Measurements from ENCODE around the gene MVB12B.

The MVB12B gene

DNA sequence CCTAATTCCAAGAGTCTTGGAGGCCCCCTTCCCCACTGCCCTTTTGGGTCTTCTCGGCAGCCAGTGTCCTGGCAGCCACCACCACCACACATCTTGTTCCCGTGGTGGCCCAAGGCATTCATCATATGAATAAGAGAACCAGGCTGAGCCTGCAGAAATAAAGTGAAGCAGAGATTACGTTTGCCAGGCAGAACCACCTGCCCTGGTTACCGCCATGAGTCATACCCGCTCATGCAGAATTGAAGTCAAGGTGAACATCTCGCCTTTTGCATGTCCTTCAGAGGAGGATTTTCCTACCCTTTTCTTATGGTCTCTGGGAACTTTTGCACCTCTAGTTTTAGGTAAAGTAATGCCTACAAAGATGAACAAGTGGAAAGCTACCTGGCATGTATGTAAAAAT, 167.6 kb downstream of the MVB12B start:
- Histone ChIP-seq H3K27ac (no peak overlapping the region), H3K4me3 (ENCODE audit: low read depth, low read length) (no peak overlapping the region), H3K36me3 (replicated peaks) (no peaks in the 10 kb centered on the region), H3K27me3 (replicated peaks) (no peaks in the 10 kb centered on the region)
- TF ChIP-seq, protein P1, sequence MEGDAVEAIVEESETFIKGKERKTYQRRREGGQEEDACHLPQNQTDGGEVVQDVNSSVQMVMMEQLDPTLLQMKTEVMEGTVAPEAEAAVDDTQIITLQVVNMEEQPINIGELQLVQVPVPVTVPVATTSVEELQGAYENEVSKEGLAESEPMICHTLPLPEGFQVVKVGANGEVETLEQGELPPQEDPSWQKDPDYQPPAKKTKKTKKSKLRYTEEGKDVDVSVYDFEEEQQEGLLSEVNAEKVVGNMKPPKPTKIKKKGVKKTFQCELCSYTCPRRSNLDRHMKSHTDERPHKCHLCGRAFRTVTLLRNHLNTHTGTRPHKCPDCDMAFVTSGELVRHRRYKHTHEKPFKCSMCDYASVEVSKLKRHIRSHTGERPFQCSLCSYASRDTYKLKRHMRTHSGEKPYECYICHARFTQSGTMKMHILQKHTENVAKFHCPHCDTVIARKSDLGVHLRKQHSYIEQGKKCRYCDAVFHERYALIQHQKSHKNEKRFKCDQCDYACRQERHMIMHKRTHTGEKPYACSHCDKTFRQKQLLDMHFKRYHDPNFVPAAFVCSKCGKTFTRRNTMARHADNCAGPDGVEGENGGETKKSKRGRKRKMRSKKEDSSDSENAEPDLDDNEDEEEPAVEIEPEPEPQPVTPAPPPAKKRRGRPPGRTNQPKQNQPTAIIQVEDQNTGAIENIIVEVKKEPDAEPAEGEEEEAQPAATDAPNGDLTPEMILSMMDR (IDR thresholded peaks at IDR 0.05; ENCODE audit: low read depth, low read length, missing control alignments) = no peak
- DNase-seq = no peak
- in situ Hi-C loops (cut with HindIII; ENCODE audit: low pct_ligation_motif_present, low sequenced_read_pairs) = no loop called here

DNA sequence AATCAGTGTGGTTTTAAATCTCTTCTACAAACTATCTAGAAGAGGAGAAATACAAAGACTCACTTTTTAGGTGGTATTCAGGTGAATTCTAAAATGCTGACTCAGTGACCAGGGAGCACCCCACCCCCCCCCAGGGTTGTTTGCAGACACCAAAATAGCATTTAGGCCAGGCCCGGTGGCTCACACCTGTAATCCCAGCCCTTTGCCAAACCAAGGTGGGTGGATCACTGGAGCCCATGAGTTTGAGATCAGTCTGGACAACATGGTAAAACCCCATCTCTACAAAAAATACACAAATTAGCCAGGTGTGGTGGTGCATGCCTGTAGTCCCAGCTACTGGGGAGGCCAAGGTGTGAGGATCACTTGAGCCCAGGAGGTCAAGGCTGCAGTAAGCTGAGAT, 168.1 kb downstream of the MVB12B start:
- in situ Hi-C loops (cut with HindIII; ENCODE audit: low pct_ligation_motif_present, low sequenced_read_pairs) = no loop called here
- Histone ChIP-seq H3K36me3 (replicated peaks) (no peaks in the 10 kb centered on the region), H3K27ac (no peak overlapping the region), H3K27me3 (replicated peaks) (no peaks in the 10 kb centered on the region), H3K4me3 (ENCODE audit: low read depth, low read length) (no peak overlapping the region)
- TF ChIP-seq, protein P1 (IDR thresholded peaks at IDR 0.05; ENCODE audit: low read depth, low read length, missing control alignments) = no peak
- no peak for DNase-seq

DNA sequence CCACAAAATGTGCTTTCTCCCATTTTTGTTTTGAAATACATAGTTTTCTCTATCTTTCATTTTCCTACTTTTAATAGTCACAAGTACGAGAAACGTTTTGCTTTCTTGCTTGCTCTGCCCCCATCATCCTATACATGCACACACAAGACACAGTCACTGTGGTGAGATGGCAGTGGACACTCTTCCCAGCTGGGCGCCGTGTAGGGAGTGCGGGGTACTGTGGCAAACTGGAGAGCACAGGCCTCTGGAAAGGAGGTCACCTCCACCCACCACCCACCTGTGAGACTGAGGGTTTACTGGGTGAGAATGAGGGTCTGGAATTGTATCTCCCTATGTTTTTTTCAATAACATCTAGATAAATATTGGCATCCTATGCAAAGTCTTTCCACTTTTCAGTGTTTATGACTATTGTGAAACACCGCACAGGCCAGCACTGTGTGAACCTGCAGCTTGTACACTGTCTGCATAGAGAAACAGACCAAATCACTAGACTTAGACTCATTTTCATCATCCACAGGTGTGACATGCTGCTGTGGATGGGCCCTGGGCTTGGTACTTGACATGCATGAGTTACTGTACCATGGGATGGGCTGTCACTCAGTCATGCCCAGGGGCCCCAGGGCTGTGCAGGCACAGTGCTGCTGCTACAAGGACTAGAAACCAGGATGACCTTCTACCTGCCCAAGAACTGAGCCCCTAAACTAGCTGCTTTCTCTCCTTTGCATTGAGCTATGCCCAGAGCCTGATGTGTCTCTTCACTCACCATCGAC, 169.0 kb downstream of the MVB12B start:
- in situ Hi-C loops (cut with HindIII; ENCODE audit: low pct_ligation_motif_present, low sequenced_read_pairs) = no loop called here
- TF ChIP-seq, protein P1 (IDR thresholded peaks at IDR 0.05; ENCODE audit: low read depth, low read length, missing control alignments) = no peak
- H3K36me3 ChIP-seq (replicated peaks) = no peaks in the 10 kb centered on the region
- H3K4me3 ChIP-seq (ENCODE audit: low read depth, low read length) = no peak overlapping the region
- H3K27ac ChIP-seq = no peak overlapping the region
- no peak for DNase-seq
- no peaks in the 10 kb centered on the region for H3K27me3 ChIP-seq (replicated peaks)

DNA sequence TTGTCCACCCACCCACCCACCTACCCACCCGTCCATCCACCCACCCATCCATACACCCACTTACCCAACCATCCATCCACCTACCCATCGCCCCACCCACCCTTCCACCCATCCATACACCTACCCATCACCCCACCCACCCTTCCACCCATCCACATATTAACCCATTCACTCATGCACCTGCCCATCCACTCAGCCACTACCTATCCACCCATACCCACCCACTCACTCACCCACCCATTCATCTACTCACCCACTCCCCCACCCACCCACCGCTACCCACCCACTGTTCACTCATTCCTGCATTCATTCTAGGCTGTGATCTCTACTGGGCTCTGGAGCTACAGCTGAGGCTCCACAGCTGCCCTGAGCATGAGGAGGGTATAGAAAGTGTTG, 169.6 kb downstream of the MVB12B start:
- DNase-seq = no peak
- Histone ChIP-seq H3K27me3 (replicated peaks) (no peaks in the 10 kb centered on the region), H3K27ac (no peak overlapping the region), H3K4me3 (ENCODE audit: low read depth, low read length) (no peak overlapping the region), H3K36me3 (replicated peaks) (no peaks in the 10 kb centered on the region)
- in situ Hi-C loops (cut with HindIII; ENCODE audit: low pct_ligation_motif_present, low sequenced_read_pairs) = no loop called here
- TF ChIP-seq, protein P1 (IDR thresholded peaks at IDR 0.05; ENCODE audit: low read depth, low read length, missing control alignments) = no peak

DNA sequence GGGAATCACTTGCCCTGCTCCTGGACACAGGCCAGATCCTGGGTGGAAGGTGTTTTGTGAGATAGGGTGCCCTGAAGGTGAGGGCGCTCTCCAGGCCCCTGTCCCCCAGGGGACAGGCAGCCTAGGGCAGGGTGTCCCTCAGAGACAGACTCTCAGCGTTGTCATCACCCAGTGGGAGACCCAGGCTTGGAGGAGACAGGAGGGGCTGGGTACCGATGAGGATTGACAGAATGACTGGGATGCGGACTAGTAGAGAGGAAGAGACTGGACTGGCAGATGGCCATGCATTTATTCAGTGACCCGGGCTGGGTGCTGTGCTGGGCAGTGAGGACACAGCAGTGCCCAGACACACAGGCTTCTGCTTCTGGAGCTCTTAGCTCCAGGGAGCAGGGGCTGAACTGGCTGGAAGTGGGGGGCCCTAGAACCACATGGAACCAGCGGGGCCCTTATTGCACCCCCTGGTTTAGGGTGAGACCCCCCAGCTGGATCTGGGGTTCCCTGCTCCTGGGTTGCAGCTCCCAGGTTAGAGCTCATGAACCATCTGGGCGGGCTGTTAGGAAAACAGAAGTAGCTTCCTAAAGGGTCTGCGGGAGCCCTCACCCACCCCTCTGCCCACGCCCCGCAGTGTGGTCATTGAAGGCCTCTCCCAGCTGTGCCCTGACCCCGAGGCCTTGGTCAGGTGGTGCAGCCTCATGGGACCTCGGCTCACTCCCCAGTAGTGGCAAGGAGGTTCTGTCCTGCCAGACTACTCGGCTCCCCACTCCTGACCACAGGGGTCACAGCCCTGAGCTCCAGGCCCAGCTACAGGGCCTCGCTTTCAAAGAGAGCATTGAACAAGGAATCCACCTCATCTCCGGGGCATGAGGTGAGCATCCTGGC, 170.4 kb downstream of the MVB12B start:
- no peak for DNase-seq

More for the DNA sequence above, 170.4 kb downstream of the MVB12B start:
- Histone ChIP-seq H3K27ac (no peak overlapping the region), H3K36me3 (replicated peaks) (no peaks in the 10 kb centered on the region), H3K4me3 (ENCODE audit: low read depth, low read length) (no peak overlapping the region), H3K27me3 (replicated peaks) (no peaks in the 10 kb centered on the region)
- in situ Hi-C loops (cut with HindIII; ENCODE audit: low pct_ligation_motif_present, low sequenced_read_pairs) = no loop called here
- TF ChIP-seq, protein P1 (IDR thresholded peaks at IDR 0.05; ENCODE audit: low read depth, low read length, missing control alignments) = no peak
